HG03521 (cell line): Measurements from ENCODE around the gene CHSY3.

Experiments
- ATAC-seq: cut with Tn5 transposase; IDR thresholded peaks from one replicate; pipeline ENCODE4 v1.9.1; 2021; ENCODE audit warnings: mild to moderate bottlenecking, moderate library complexity; ENCODE audit not compliant: unreplicated experiment

Gene CHSY3

GRCh38 chr5:129904102-129904666 lies at the start of gene CHSY3:
TSS of gene CHSY3 (plus strand) at chr5:129904465.
- ATAC-seq, result peak; percentile 43

GRCh38 chr5:129856325-129856724 lies 47.9 kb upstream of the CHSY3 start:
- no peak for ATAC-seq

- ATAC-seq, result no peak
These were observed 47.1 kb upstream of the CHSY3 start for GRCh38 chr5:129857116-129857515.

GRCh38 chr5:129858131-129858675 lies 46.1 kb upstream of the CHSY3 start:
- no peak for ATAC-seq

GRCh38 chr5:129884322-129884721 lies 19.9 kb upstream of the CHSY3 start:
- ATAC-seq, result no peak

GRCh38 chr5:129899454-129899853 lies 4.8 kb upstream of the CHSY3 start:
- ATAC-seq, result no peak

GRCh38 chr5:129902816-129903215 lies 1.4 kb upstream of the CHSY3 start:
- no peak for ATAC-seq

- ATAC-seq, result no peak
These were observed 681 bp upstream of the CHSY3 start for GRCh38 chr5:129903466-129904101.

GRCh38 chr5:129904667-129905472 lies 605 bp downstream of the CHSY3 start:
- ATAC-seq, result peak; percentile 31

- ATAC-seq, result no peak
These were observed 1.4 kb downstream of the CHSY3 start for GRCh38 chr5:129905473-129906176.

- no peak for ATAC-seq
These were observed 2.1 kb downstream of the CHSY3 start for GRCh38 chr5:129906177-129906887.

GRCh38 chr5:129909225-129909624 lies 5.0 kb downstream of the CHSY3 start:
- peak; percentile 64 for ATAC-seq

GRCh38 chr5:129912601-129913255 lies 8.5 kb downstream of the CHSY3 start:
- ATAC-seq, result no peak

- ATAC-seq, result no peak
These were observed 11.2 kb downstream of the CHSY3 start for GRCh38 chr5:129915415-129915814.

- ATAC-seq, result no peak
These were observed 13.0 kb downstream of the CHSY3 start for GRCh38 chr5:129917224-129917623.

- no peak for ATAC-seq
These were observed 16.9 kb downstream of the CHSY3 start for GRCh38 chr5:129921204-129921603.

- no peak for ATAC-seq
These were observed 26.0 kb downstream of the CHSY3 start for GRCh38 chr5:129930221-129930620.

GRCh38 chr5:129935626-129936025 lies 31.4 kb downstream of the CHSY3 start:
- ATAC-seq, result no peak

GRCh38 chr5:129938077-129938476 lies 33.8 kb downstream of the CHSY3 start:
- ATAC-seq, result no peak

GRCh38 chr5:129943936-129944335 lies 39.7 kb downstream of the CHSY3 start:
- ATAC-seq, result no peak
